PC-9 (cell line): Measurements from ENCODE around the gene SLC44A1. TPM values are rescaled to one million over a fixed set of nuclear protein-coding genes. Genes with fewer than 3 reads are reported as not detected.

Experiments
- Bru-seq: library from RNA; stranded (reverse); fragments of 400-500 nt; gene quantifications from one replicate; lab custom pipeline; 2021; lab: Mats Ljungman, UMichigan
- BruChase-seq, 2 experiments: library from RNA; stranded (reverse); fragments of 400-500 nt; gene quantifications; one replicate each; lab custom pipeline; 2021; lab: Mats Ljungman, UMichigan
- BruUV-seq: library from RNA; stranded (reverse); fragments of 400-500 nt; replicated peaks from 2 replicates; lab custom pipeline; 2021; lab: Mats Ljungman, UMichigan
- CTCF ChIA-PET: fragments of 300-600 bp; sonication (Branson Sonifier 250); formaldehyde crosslinking; loops from one replicate; lab custom pipeline; 2022; ENCODE audit warnings: antibody characterized with exemption; lab: Charles Lee
- POLR2A ChIA-PET: fragments of 300-600 bp; sonication (Branson Sonifier 250); formaldehyde crosslinking; loops from one replicate; lab custom pipeline; 2022; ENCODE audit warnings: antibody characterized with exemption; ENCODE audit not compliant: unreplicated experiment; lab: Charles Lee
- DNase-seq, 2 experiments: peaks; one replicate each; pipeline versions ENCODE4 v3.0.0 to v3.0.0-alpha.2; 2015 to 2022; ENCODE audit warnings: mixed read lengths in 1 of 2
- H2AFZ ChIP-seq: fragments of 200-600 bp; sonication (generic); 2 replicates; pipeline ENCODE4 v1.8.1; 2017; ENCODE audit warnings: antibody characterized with exemption
- H3F3A ChIP-seq: fragments of 200-600 bp; sonication (generic); 2 replicates; pipeline ENCODE4 v1.8.1; 2017; ENCODE audit warnings: antibody characterized with exemption, mild to moderate bottlenecking, low read depth; ENCODE audit not compliant: insufficient read depth
- H3K27ac ChIP-seq: fragments of 200-600 bp; sonication (generic); 2 replicates; pipeline ENCODE4 v1.6.1; 2016; ENCODE audit warnings: mixed run types
- H3K27me3 ChIP-seq: fragments of 200-600 bp; sonication (generic); 2 replicates; pipeline ENCODE4 v1.6.1; 2016; ENCODE audit warnings: low read depth, mixed run types; ENCODE audit not compliant: insufficient read depth
- H3K36me3 ChIP-seq: fragments of 200-600 bp; sonication (generic); 2 replicates; pipeline ENCODE4 v1.6.1; 2016; ENCODE audit warnings: low read depth, mixed run types
- H3K4me1 ChIP-seq: fragments of 200-600 bp; sonication (generic); replicated peaks from 2 replicates; pipeline ENCODE4 v1.6.1; 2016; ENCODE audit warnings: mixed run types; ENCODE audit not compliant: insufficient read depth
- H3K4me2 ChIP-seq: fragments of 200-600 bp; sonication (generic); 2 replicates; pipeline ENCODE4 v1.6.1; 2017; ENCODE audit warnings: mixed run types
- H3K4me3 ChIP-seq: fragments of 200-600 bp; sonication (generic); 2 replicates; pipeline ENCODE4 v1.6.1; 2016; ENCODE audit warnings: mixed run types
- H3K79me2 ChIP-seq: fragments of 200-600 bp; sonication (generic); 2 replicates; pipeline ENCODE4 v1.6.1; 2017; ENCODE audit warnings: low read depth, mixed run types
- H3K9me2 ChIP-seq: fragments of 200-600 bp; sonication (generic); 2 replicates; pipeline ENCODE4 v1.8.1; 2017; ENCODE audit warnings: mild to moderate bottlenecking; ENCODE audit not compliant: insufficient read depth
- H3K9me3 ChIP-seq: fragments of 200-600 bp; sonication (generic); 2 replicates; pipeline ENCODE4 v1.8.1; 2016; ENCODE audit warnings: low read depth; ENCODE audit not compliant: insufficient read depth
- H4K20me1 ChIP-seq: fragments of 200-600 bp; sonication (generic); 2 replicates; pipeline ENCODE4 v1.8.1; 2017; ENCODE audit not compliant: insufficient read depth
- EZH2 ChIP-seq: fragments of 200-600 bp; sonication (generic); IDR thresholded peaks from 2 replicates; pipeline ENCODE4 v1.8.0; 2017; ENCODE audit warnings: antibody characterized with exemption, low read depth
- intact Hi-C: fragments of 100-400 bp; cut with micrococcal nuclease; formaldehyde crosslinking; loops from one replicate; pipeline ENCODE4 v1.10.0; 2022; ENCODE audit not compliant: unreplicated experiment
- long read RNA-seq: library from polyadenylated mRNA; stranded (forward); transcript quantifications from one replicate; pipeline ENCODE4 v2.0.0, GENCODE V29; 2022
- total RNA-seq: library from RNA; stranded (reverse); gene quantifications from 2 replicates; pipeline ENCODE4 v1.2.3, GENCODE V29; 2021
- TF ChIP-seq, protein P1 (sequence below): fragments of 200-600 bp; sonication (generic); conservative IDR thresholded peaks from 2 replicates; pipeline ENCODE4 v1.6.1; 2017; ENCODE audit warnings: mixed run types, antibody characterized with exemption, mild to moderate bottlenecking, moderate library complexity

SLC44A1 gene
- total RNA-seq (70.2 and 95.2 TPM in 2 replicates), Bru-seq, nascent RNA (percentile 84 among the genes with signal in this experiment), BruChase-seq, experiment 1, labeled RNA remaining after a 2-hour chase (percentile 75 among the genes with signal in this experiment), BruChase-seq, experiment 2, labeled RNA remaining after a 6-hour chase (percentile 72 among the genes with signal in this experiment)
- long read RNA-seq, full-length matches to known transcripts = 136 of 177 reads
- long read RNA-seq, partial matches to known transcripts = 13 of 177 reads
- long read RNA-seq, other reads (novel, unspliced or antisense) = 28 of 177 reads

DNA sequence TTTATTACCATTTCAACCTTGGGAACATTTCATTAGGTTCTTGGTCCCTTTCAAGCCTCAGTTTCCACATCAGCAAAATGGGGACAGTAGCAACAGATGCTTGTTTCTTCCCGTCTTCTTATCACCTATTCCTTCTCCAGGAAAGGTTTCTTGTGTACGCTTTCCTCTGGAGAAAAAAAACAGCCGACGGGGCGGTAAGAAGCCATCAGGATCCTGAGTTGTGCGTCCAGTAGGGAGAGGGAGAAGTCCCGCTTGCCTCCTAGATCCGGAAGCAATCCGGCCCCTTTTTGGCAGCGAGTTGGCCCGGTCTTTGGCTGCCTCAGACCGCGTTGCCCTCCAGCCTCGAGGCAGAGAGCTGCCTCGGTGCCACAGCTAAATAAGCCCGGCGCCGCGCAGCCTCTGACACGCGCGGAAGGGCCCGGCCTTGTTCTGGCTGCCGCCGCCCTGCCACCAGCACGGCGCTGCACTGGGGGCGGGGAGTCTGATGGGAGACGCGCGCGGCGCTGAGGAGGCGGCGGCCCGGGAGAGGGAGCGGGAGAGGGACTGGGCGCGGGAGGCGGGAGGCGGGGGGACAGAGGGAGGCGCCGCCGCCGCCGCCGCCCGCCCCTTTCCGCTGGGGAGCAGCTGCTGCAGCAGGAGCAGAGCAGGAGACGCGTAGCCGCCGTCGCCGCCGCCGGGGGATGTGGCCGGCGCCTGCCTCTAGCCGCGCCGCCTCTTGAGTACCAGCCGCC lies at the start of gene SLC44A1:
Gene SLC44A1 (plus strand): TSS at position 649 of the 731 bp plus-strand sequence. CDS start 218 bp downstream, outside the sequence.
- peak within 1 kb of the TSS; percentile 85 for H3K27ac ChIP-seq
- BruUV-seq = TSS peak; percentile 86
- intact Hi-C loops = loop anchor here (1.0 to 10.0 kb wide), 9 partner anchors 55 to 469 kb away; partner anchors contain the start of gene TMEM38B
- peaks cover 36% of the 10 kb centered on the region for H3K79me2 ChIP-seq
- H4K20me1 ChIP-seq = no peaks in the 10 kb centered on the region
- no peaks in the 10 kb centered on the region for H3K9me2 ChIP-seq
- DNase-seq = peak; percentile 84 to 99
- H3K4me3 ChIP-seq = peak within 1 kb of the TSS; percentile 97
- CTCF ChIA-PET = interaction anchor here (0.6 to 1.1 kb wide), 6 partner anchors 11 to 434 kb away, joined by 3 to 4 read pairs (median 3); no protein-coding TSS in a partner anchor
- H3K27me3 ChIP-seq = no peaks in the 10 kb centered on the region
- POLR2A ChIA-PET = interaction anchor here (0.5 to 1.2 kb wide), 8 partner anchors 14 to 1440 kb away, joined by 3 to 13 read pairs (median 6); no protein-coding TSS in a partner anchor
- H3K9me3 ChIP-seq = no peaks in the 10 kb centered on the region
- no peaks in the 10 kb centered on the region for H3K36me3 ChIP-seq
- TF ChIP-seq EZH2 = no peak
- TF ChIP-seq, protein P1, sequence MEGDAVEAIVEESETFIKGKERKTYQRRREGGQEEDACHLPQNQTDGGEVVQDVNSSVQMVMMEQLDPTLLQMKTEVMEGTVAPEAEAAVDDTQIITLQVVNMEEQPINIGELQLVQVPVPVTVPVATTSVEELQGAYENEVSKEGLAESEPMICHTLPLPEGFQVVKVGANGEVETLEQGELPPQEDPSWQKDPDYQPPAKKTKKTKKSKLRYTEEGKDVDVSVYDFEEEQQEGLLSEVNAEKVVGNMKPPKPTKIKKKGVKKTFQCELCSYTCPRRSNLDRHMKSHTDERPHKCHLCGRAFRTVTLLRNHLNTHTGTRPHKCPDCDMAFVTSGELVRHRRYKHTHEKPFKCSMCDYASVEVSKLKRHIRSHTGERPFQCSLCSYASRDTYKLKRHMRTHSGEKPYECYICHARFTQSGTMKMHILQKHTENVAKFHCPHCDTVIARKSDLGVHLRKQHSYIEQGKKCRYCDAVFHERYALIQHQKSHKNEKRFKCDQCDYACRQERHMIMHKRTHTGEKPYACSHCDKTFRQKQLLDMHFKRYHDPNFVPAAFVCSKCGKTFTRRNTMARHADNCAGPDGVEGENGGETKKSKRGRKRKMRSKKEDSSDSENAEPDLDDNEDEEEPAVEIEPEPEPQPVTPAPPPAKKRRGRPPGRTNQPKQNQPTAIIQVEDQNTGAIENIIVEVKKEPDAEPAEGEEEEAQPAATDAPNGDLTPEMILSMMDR = no peak
- H3K4me1 ChIP-seq = peaks cover 25% of the 10 kb centered on the region
- H3F3A ChIP-seq = peaks cover 24% of the 10 kb centered on the region; the same call in 1 of the 2 replicates
- peak within 1 kb of the TSS; percentile 87 for H3K4me2 ChIP-seq
- H2AFZ ChIP-seq = peak within 1 kb of the TSS; percentile 97

DNA sequence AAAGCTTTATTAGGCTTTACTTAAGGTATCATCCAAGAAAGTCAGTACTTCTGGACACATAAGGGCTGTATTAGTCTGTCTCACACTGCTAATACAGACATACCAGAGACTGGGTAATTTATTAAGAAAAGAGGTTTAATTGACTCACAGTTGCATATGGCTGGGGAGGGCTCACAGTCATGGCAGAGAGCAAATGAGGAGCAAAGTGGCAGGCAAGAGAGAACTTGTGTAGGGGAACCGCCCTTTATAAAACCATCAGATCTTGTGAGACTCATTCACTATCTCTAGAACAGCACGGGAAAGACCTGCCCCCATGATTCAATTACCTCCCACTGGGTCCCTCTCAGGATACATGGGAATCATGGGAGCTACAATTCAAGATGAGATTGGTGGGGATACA lies 49.2 kb upstream of the SLC44A1 start:
- no peak for DNase-seq
- H3K9me2 ChIP-seq = no peaks in the 10 kb centered on the region
- peaks cover 14% of the 10 kb centered on the region; the same call in 1 of the 2 replicates for H3F3A ChIP-seq
- H3K4me3 ChIP-seq = no peak overlapping the region
- H3K27ac ChIP-seq = no peak overlapping the region
- H3K4me1 ChIP-seq = peaks cover 22% of the 10 kb centered on the region
- BruUV-seq = no TSS peak
- TF ChIP-seq EZH2 = no peak
- TF ChIP-seq, protein P1 = no peak
- ChIA-PET POLR2A (no interaction called here), CTCF (no interaction called here)
- no peaks in the 10 kb centered on the region for H3K79me2 ChIP-seq
- no peak overlapping the region for H2AFZ ChIP-seq
- intact Hi-C loops = no loop called here
- H3K36me3 ChIP-seq = no peaks in the 10 kb centered on the region
- no peak overlapping the region for H3K4me2 ChIP-seq
- no peaks in the 10 kb centered on the region; the same call in 1 of the 2 replicates for H3K9me3 ChIP-seq
- no peaks in the 10 kb centered on the region for H3K27me3 ChIP-seq
- no peaks in the 10 kb centered on the region for H4K20me1 ChIP-seq

DNA sequence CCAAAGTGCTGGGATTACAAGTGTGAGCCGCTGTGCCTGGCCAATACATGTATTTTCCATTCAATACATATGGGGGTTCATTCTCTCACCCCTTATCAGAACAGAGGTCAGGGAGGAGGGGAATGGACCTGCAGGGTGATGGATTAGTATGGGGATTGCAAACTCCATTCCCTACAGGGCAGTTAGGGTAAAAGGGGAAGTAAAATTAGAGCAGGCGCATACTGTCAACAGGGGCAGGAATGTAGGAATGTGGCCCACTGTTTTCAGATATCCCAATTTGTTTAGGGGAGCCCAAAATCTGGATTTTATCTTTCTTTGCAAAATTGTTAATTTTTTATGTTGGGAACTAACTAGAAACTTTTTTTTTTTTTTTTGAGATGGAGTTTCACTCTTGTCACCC lies 46.4 kb upstream of the SLC44A1 start:
- Histone ChIP-seq H3K79me2 (no peaks in the 10 kb centered on the region), H4K20me1 (no peaks in the 10 kb centered on the region), H3K4me3 (no peak overlapping the region), H3K4me1 (no peaks in the 10 kb centered on the region), H2AFZ (no peak overlapping the region), H3K27me3 (no peaks in the 10 kb centered on the region), H3K27ac (no peak overlapping the region), H3F3A (no peaks in the 10 kb centered on the region), H3K36me3 (no peaks in the 10 kb centered on the region), H3K9me3 (no peaks in the 10 kb centered on the region; the same call in 1 of the 2 replicates), H3K9me2 (no peaks in the 10 kb centered on the region), H3K4me2 (no peak overlapping the region)
- ChIA-PET POLR2A (no interaction called here), CTCF (no interaction called here)
- DNase-seq = no peak
- BruUV-seq = no TSS peak
- TF ChIP-seq, protein P1 = no peak
- no peak for TF ChIP-seq EZH2
- intact Hi-C loops = no loop called here
